ENCODE data around the gene EPG5. TPM values are rescaled to one million over a fixed set of nuclear protein-coding genes. Genes with fewer than 3 reads are reported as not detected.

The EPG5 gene
- total RNA-seq, 1 experiment from 2014 or later, result 16.1 TPM

- H2BK5ac ChIP-seq (ENCODE audit: insufficient read length, low read length), result no peak overlapping the region
- no peak overlapping the region for H2BK20ac ChIP-seq (ENCODE audit: low read depth, low read length, poor library complexity, severe bottlenecking)
- no peaks in the 10 kb centered on the region for H3K79me2 ChIP-seq (ENCODE audit: insufficient read depth, low read length)
- no peaks in the 10 kb centered on the region for H3K23me2 ChIP-seq (ENCODE audit: insufficient read length, low read depth, low read length, poor library complexity, severe bottlenecking)
- H4K8ac ChIP-seq (replicated peaks; ENCODE audit: insufficient read length, low read depth, low read length), result no peak overlapping the region
- H2AK5ac ChIP-seq (ENCODE audit: insufficient read length, low read length), result no peak overlapping the region
- no peak overlapping the region for H2BK12ac ChIP-seq (ENCODE audit: insufficient read length, low read depth, low read length)
- Mint-ChIP-seq H3K27me3 (ENCODE audit: low read depth) (no peaks in the 10 kb centered on the region), H3K36me3 (ENCODE audit: insufficient read depth in 1 of 3, low read depth in 3 of 3) (peaks cover 12 to 53% (median 48%) of the 10 kb centered on the region in 3 experiments; a peak in 6 of 7 replicates), H3K9me3 (no peaks in the 10 kb centered on the region), H3K27ac (peak overlapping the region in 1 of 3 experiments; percentile 86; a peak in 1 of 7 replicates), H3K4me3 (no peak overlapping the region), H3K4me1 (peaks cover 8 to 10% of the 10 kb centered on the region in 2 experiments)
- no peak overlapping the region for H3K4ac ChIP-seq (ENCODE audit: low read depth, low read length)
- no peak overlapping the region for H2BK15ac ChIP-seq (ENCODE audit: low read depth, low read length)
- no peak overlapping the region for H4K5ac ChIP-seq (ENCODE audit: insufficient read length, low read depth, low read length)
- H3K56ac ChIP-seq (ENCODE audit: insufficient read length, low read depth, low read length), result no peak overlapping the region
- H3K27me3 ChIP-seq (ENCODE audit: insufficient read depth, low read length), result no peaks in the 10 kb centered on the region
- no peak overlapping the region for H4K91ac ChIP-seq (ENCODE audit: insufficient read length, low read depth, low read length)
- no peak overlapping the region for H3K23ac ChIP-seq (ENCODE audit: insufficient read length, low read depth, low read length)
- no peaks in the 10 kb centered on the region for H3K9me3 ChIP-seq (ENCODE audit: control insufficient read depth, low read depth, low read length)
- H3K27ac ChIP-seq (ENCODE audit: insufficient read length, low read depth, low read length), result no peak overlapping the region
- H3K4me1 ChIP-seq (ENCODE audit: insufficient read depth, low read length), result no peaks in the 10 kb centered on the region
- no peak overlapping the region for H2AFZ ChIP-seq (ENCODE audit: low read length)
- no peak overlapping the region for H3K9ac ChIP-seq (ENCODE audit: extremely low read depth, insufficient read length, low read length)
- no peaks in the 10 kb centered on the region for H4K20me1 ChIP-seq (ENCODE audit: control insufficient read depth, insufficient read depth, insufficient read length)
- no peak overlapping the region for H3K4me2 ChIP-seq (ENCODE audit: insufficient read depth, insufficient read length, low read length)
- no peaks in the 10 kb centered on the region for H3K79me1 ChIP-seq (ENCODE audit: insufficient read depth, low read depth, low read length, poor library complexity, severe bottlenecking)
- H3T11ph ChIP-seq (ENCODE audit: low read length), result no peak overlapping the region
- H3K14ac ChIP-seq (ENCODE audit: insufficient read depth, low read length), result no peak overlapping the region
- no peak for DNase-seq
- WGBS (ENCODE audit: extremely low coverage, insufficient read length, low lambda C conversion rate), result no CpG with 5 or more reads among the region's 2 CpGs
- H2BK120ac ChIP-seq (ENCODE audit: low read depth, low read length, poor library complexity, severe bottlenecking), result no peak overlapping the region
- H3K18ac ChIP-seq (ENCODE audit: insufficient read length, low read depth, low read length), result no peak overlapping the region
- TF ChIP-seq, protein P1, sequence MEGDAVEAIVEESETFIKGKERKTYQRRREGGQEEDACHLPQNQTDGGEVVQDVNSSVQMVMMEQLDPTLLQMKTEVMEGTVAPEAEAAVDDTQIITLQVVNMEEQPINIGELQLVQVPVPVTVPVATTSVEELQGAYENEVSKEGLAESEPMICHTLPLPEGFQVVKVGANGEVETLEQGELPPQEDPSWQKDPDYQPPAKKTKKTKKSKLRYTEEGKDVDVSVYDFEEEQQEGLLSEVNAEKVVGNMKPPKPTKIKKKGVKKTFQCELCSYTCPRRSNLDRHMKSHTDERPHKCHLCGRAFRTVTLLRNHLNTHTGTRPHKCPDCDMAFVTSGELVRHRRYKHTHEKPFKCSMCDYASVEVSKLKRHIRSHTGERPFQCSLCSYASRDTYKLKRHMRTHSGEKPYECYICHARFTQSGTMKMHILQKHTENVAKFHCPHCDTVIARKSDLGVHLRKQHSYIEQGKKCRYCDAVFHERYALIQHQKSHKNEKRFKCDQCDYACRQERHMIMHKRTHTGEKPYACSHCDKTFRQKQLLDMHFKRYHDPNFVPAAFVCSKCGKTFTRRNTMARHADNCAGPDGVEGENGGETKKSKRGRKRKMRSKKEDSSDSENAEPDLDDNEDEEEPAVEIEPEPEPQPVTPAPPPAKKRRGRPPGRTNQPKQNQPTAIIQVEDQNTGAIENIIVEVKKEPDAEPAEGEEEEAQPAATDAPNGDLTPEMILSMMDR (conservative IDR thresholded peaks at IDR 0.05), result no peak
Observed at GRCh38 chr18:45854036-45854586, 113.0 kb downstream of the EPG5 start.
